ENCODE results near the gene PLA2G15. TPM values are rescaled to one million over a fixed set of nuclear protein-coding genes. Genes with fewer than 3 reads are reported as not detected.

The PLA2G15 gene
- total and polyA plus RNA-seq, 2 of the 13 experiments (the other 11 are each of a cell fraction or from before 2014, with no cell fraction given) = 14.4 to 23.7 TPM

GRCh38 chr16:68235108-68235886 lies 9.9 kb upstream of the PLA2G15 start (continued):
- TF ChIP-seq TOPORS (CRISPR knock-in tag; IDR thresholded peaks at IDR 0.05) (peak; percentile 50), ZNF709 (CRISPR knock-in tag; IDR thresholded peaks at IDR 0.05) (peak; percentile 30), RORA (CRISPR knock-in tag; IDR thresholded peaks at IDR 0.05) (no peak), ATF7 (IDR thresholded peaks at IDR 0.05) (no peak), ATF7 (CRISPR knock-in tag; IDR thresholded peaks at IDR 0.05) (no peak; the same call in 1 of the 2 replicates), SMAD3 (CRISPR knock-in tag; IDR thresholded peaks at IDR 0.05) (peak; percentile 3; the same call in 1 of the 2 replicates), TEAD2 (CRISPR knock-in tag; IDR thresholded peaks at IDR 0.05) (0 out of 2 replicates have a peak, but pooled peaks have one; percentile 59), TARDBP (CRISPR knock-in tag; IDR thresholded peaks at IDR 0.05) (peak; percentile 17; the same call in 1 of the 2 replicates), AGO2 (optimal IDR thresholded peaks at IDR 0.05; ENCODE audit: low read depth, low read length) (peak; percentile 95), NONO (IDR thresholded peaks at IDR 0.05) (no peak), NONO (CRISPR knock-in tag; conservative IDR thresholded peaks at IDR 0.05) (0 out of 2 replicates have a peak, but pooled peaks have one; percentile 46), ATF5 (CRISPR knock-in tag; IDR thresholded peaks at IDR 0.05; ENCODE audit: low read depth) (0 out of 2 replicates have a peak, but pooled peaks have one; percentile 26), ZNF800 (CRISPR knock-in tag; IDR thresholded peaks at IDR 0.05) (peak; percentile 73; the same call in 1 of the 2 replicates), ZFYVE20 (CRISPR knock-in tag; IDR thresholded peaks at IDR 0.05; ENCODE audit: borderline replicate concordance, low read depth) (0 out of 2 replicates have a peak, but pooled peaks have one; percentile 18), ZNF484 (CRISPR knock-in tag; IDR thresholded peaks at IDR 0.05; ENCODE audit: borderline replicate concordance, low read depth) (0 out of 2 replicates have a peak, but pooled peaks have one; percentile 49), NAIF1 (CRISPR knock-in tag; IDR thresholded peaks at IDR 0.05; ENCODE audit: borderline replicate concordance) (peak; percentile 40; the same call in 1 of the 2 replicates)
- TF ChIP-seq, protein P1, sequence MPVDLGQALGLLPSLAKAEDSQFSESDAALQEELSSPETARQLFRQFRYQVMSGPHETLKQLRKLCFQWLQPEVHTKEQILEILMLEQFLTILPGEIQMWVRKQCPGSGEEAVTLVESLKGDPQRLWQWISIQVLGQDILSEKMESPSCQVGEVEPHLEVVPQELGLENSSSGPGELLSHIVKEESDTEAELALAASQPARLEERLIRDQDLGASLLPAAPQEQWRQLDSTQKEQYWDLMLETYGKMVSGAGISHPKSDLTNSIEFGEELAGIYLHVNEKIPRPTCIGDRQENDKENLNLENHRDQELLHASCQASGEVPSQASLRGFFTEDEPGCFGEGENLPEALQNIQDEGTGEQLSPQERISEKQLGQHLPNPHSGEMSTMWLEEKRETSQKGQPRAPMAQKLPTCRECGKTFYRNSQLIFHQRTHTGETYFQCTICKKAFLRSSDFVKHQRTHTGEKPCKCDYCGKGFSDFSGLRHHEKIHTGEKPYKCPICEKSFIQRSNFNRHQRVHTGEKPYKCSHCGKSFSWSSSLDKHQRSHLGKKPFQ (CRISPR knock-in tag; IDR thresholded peaks at IDR 0.05; ENCODE audit: insufficient replicate concordance) = peak; percentile 11
- TF ChIP-seq, protein P2, sequence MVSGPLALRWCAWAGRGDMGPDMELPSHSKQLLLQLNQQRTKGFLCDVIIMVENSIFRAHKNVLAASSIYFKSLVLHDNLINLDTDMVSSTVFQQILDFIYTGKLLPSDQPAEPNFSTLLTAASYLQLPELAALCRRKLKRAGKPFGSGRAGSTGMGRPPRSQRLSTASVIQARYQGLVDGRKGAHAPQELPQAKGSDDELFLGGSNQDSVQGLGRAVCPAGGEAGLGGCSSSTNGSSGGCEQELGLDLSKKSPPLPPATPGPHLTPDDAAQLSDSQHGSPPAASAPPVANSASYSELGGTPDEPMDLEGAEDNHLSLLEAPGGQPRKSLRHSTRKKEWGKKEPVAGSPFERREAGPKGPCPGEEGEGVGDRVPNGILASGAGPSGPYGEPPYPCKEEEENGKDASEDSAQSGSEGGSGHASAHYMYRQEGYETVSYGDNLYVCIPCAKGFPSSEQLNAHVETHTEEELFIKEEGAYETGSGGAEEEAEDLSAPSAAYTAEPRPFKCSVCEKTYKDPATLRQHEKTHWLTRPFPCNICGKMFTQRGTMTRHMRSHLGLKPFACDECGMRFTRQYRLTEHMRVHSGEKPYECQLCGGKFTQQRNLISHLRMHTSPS (CRISPR knock-in tag; IDR thresholded peaks at IDR 0.05; ENCODE audit: low read depth) = peak; percentile 44; the same call in 1 of the 2 replicates
- TF ChIP-seq, protein P3, sequence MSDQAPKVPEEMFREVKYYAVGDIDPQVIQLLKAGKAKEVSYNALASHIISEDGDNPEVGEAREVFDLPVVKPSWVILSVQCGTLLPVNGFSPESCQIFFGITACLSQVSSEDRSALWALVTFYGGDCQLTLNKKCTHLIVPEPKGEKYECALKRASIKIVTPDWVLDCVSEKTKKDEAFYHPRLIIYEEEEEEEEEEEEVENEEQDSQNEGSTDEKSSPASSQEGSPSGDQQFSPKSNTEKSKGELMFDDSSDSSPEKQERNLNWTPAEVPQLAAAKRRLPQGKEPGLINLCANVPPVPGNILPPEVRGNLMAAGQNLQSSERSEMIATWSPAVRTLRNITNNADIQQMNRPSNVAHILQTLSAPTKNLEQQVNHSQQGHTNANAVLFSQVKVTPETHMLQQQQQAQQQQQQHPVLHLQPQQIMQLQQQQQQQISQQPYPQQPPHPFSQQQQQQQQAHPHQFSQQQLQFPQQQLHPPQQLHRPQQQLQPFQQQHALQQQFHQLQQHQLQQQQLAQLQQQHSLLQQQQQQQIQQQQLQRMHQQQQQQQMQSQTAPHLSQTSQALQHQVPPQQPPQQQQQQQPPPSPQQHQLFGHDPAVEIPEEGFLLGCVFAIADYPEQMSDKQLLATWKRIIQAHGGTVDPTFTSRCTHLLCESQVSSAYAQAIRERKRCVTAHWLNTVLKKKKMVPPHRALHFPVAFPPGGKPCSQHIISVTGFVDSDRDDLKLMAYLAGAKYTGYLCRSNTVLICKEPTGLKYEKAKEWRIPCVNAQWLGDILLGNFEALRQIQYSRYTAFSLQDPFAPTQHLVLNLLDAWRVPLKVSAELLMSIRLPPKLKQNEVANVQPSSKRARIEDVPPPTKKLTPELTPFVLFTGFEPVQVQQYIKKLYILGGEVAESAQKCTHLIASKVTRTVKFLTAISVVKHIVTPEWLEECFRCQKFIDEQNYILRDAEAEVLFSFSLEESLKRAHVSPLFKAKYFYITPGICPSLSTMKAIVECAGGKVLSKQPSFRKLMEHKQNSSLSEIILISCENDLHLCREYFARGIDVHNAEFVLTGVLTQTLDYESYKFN (CRISPR knock-in tag; conservative IDR thresholded peaks at IDR 0.05) = no peak

Measured in HepG2 (cell line).